Measurements from ENCODE around the gene GTPBP1. TPM values are rescaled to one million over a fixed set of nuclear protein-coding genes. Genes with fewer than 3 reads are reported as not detected.

Gene GTPBP1
- total RNA-seq, 2 donors from 2014 or later = 109 to 142 TPM

GRCh38 chr22:38715176-38715764 is 9.5 kb downstream of the GTPBP1 start:
- no peaks in the 10 kb centered on the region for H3K9me3 Mint-ChIP-seq
- H3K36me3 Mint-ChIP-seq = peaks cover 0 to 22% of the 10 kb centered on the region in 2 donors
- no peak for DNase-seq (ENCODE audit: low spot score in 2 of 2)
- no peak for ATAC-seq
- peak overlapping the region; percentile 38 to 75 for H3K27ac Mint-ChIP-seq

- no peak for DNase-seq (ENCODE audit: low spot score in 2 of 2)
- Mint-ChIP-seq H3K36me3 (peaks cover 0 to 16% of the 10 kb centered on the region in 2 donors), H3K9me3 (no peaks in the 10 kb centered on the region), H3K27ac (peak overlapping the region; percentile 75 to 81)
- no peak for ATAC-seq
Observed at GRCh38 chr22:38715852-38716251, 10.1 kb downstream of the GTPBP1 start.

- no peak for DNase-seq (ENCODE audit: low spot score in 2 of 2)
- Mint-ChIP-seq H3K27ac (peak overlapping the region; percentile 39 to 75), H3K36me3 (peaks cover under 1 to 12% of the 10 kb centered on the region in 2 donors), H3K9me3 (no peaks in the 10 kb centered on the region)
- no peak for ATAC-seq
Observed at GRCh38 chr22:38716271-38716670, 10.5 kb downstream of the GTPBP1 start.

GRCh38 chr22:38716826-38717225 is 11.1 kb downstream of the GTPBP1 start:
- no peaks in the 10 kb centered on the region for H3K9me3 Mint-ChIP-seq
- DNase-seq (ENCODE audit: low spot score in 2 of 2) (no peak), ATAC-seq (no peak)
- H3K36me3 Mint-ChIP-seq = peaks cover 6 to 15% of the 10 kb centered on the region in 2 donors
- peak overlapping the region in 1 of 2 donors; percentile 75 for H3K27ac Mint-ChIP-seq

- Mint-ChIP-seq H3K27ac (peak overlapping the region; percentile 75 to 90), H3K9me3 (no peaks in the 10 kb centered on the region), H3K36me3 (peaks cover 6 to 15% of the 10 kb centered on the region in 2 donors)
- ATAC-seq (no peak), DNase-seq (ENCODE audit: low spot score in 2 of 2) (no peak)
Observed at GRCh38 chr22:38717244-38717643, 11.5 kb downstream of the GTPBP1 start.

GRCh38 chr22:38718414-38718813 is 12.7 kb downstream of the GTPBP1 start:
- H3K36me3 Mint-ChIP-seq = peaks cover 6 to 15% of the 10 kb centered on the region in 2 donors
- H3K27ac Mint-ChIP-seq = peak overlapping the region in 1 of 2 donors; percentile 32
- no peak for DNase-seq (ENCODE audit: low spot score in 2 of 2)
- no peaks in the 10 kb centered on the region for H3K9me3 Mint-ChIP-seq
- ATAC-seq = peak in 1 of 2 donors; percentile 69

- DNase-seq (ENCODE audit: low spot score in 2 of 2) = no peak
- no peak for ATAC-seq
- Mint-ChIP-seq H3K36me3 (peaks cover 8 to 18% of the 10 kb centered on the region in 2 donors), H3K9me3 (no peaks in the 10 kb centered on the region), H3K27ac (no peak overlapping the region)
Observed at GRCh38 chr22:38719196-38719595, 13.5 kb downstream of the GTPBP1 start.

- peaks cover 14 to 25% of the 10 kb centered on the region in 2 donors for H3K36me3 Mint-ChIP-seq
- ATAC-seq (no peak), DNase-seq (ENCODE audit: low spot score in 2 of 2) (no peak)
- H3K9me3 Mint-ChIP-seq = no peaks in the 10 kb centered on the region
- no peak overlapping the region for H3K27ac Mint-ChIP-seq
Observed at GRCh38 chr22:38720350-38720749, 14.6 kb downstream of the GTPBP1 start.

GRCh38 chr22:38721551-38721950 is 15.8 kb downstream of the GTPBP1 start:
- Mint-ChIP-seq H3K27ac (peak overlapping the region in 1 of 2 donors; percentile 55), H3K36me3 (peaks cover 17 to 25% of the 10 kb centered on the region in 2 donors), H3K9me3 (no peaks in the 10 kb centered on the region)
- DNase-seq (ENCODE audit: low spot score in 2 of 2) (no peak), ATAC-seq (no peak)

GRCh38 chr22:38724176-38724575 is 18.4 kb downstream of the GTPBP1 start:
- Mint-ChIP-seq H3K27ac (peak overlapping the region in 1 of 2 donors; percentile 55), H3K36me3 (peaks cover 17 to 19% of the 10 kb centered on the region in 2 donors), H3K9me3 (no peaks in the 10 kb centered on the region)
- ATAC-seq (no peak), DNase-seq (ENCODE audit: low spot score in 2 of 2) (no peak)

- peak overlapping the region; percentile 1 to 84 for H3K27ac Mint-ChIP-seq
- ATAC-seq (peak; percentile 24 to 50), DNase-seq (ENCODE audit: low spot score in 2 of 2) (peak in 1 of 2 donors; percentile 38)
- peaks cover 17 to 20% of the 10 kb centered on the region in 2 donors for H3K36me3 Mint-ChIP-seq
- H3K9me3 Mint-ChIP-seq = no peaks in the 10 kb centered on the region
Observed at GRCh38 chr22:38724926-38725571, 19.3 kb downstream of the GTPBP1 start.

GRCh38 chr22:38725900-38726655 is 20.3 kb downstream of the GTPBP1 start:
- peak overlapping the region in 1 of 2 donors; percentile 1 for H3K27ac Mint-ChIP-seq
- DNase-seq (ENCODE audit: low spot score in 2 of 2) (peak in 1 of 2 donors; percentile 52), ATAC-seq (no peak)
- H3K9me3 Mint-ChIP-seq = no peaks in the 10 kb centered on the region
- peaks cover 17 to 25% of the 10 kb centered on the region in 2 donors for H3K36me3 Mint-ChIP-seq

GRCh38 chr22:38727123-38727522 is 21.4 kb downstream of the GTPBP1 start:
- Mint-ChIP-seq H3K36me3 (peaks cover 11 to 19% of the 10 kb centered on the region in 2 donors), H3K9me3 (no peaks in the 10 kb centered on the region), H3K27ac (peak overlapping the region; percentile 20 to 44)
- ATAC-seq (no peak), DNase-seq (ENCODE audit: low spot score in 2 of 2) (peak in 1 of 2 donors; percentile 51)

GRCh38 chr22:38727530-38728451 is 22.0 kb downstream of the GTPBP1 start:
- peaks cover 11 to 19% of the 10 kb centered on the region in 2 donors for H3K36me3 Mint-ChIP-seq

GRCh38 chr22:38728871-38729796 is 23.4 kb downstream of the GTPBP1 start:
- Mint-ChIP-seq H3K9me3 (no peaks in the 10 kb centered on the region), H3K36me3 (peaks cover 10 to 17% of the 10 kb centered on the region in 2 donors), H3K27ac (peak overlapping the region; percentile 82 to 95)
- ATAC-seq = no peak
- peak in 1 of 2 donors; percentile 49 for DNase-seq (ENCODE audit: low spot score in 2 of 2)

More at GRCh38 chr22:38727530-38728451, 22.0 kb downstream of the GTPBP1 start:
- peak overlapping the region in 1 of 2 donors; percentile 95 for H3K27ac Mint-ChIP-seq
- no peaks in the 10 kb centered on the region for H3K9me3 Mint-ChIP-seq
- ATAC-seq (no peak), DNase-seq (ENCODE audit: low spot score in 2 of 2) (peak in 1 of 2 donors; percentile 46)
